ENCODE measurements around the gene SIDT1. TPM values are rescaled to one million over a fixed set of nuclear protein-coding genes. Genes with fewer than 3 reads are reported as not detected.

The SIDT1 gene
- total and polyA plus RNA-seq, 4 donors: 0.08 to 2.2 (median 0.82) TPM

DNA sequence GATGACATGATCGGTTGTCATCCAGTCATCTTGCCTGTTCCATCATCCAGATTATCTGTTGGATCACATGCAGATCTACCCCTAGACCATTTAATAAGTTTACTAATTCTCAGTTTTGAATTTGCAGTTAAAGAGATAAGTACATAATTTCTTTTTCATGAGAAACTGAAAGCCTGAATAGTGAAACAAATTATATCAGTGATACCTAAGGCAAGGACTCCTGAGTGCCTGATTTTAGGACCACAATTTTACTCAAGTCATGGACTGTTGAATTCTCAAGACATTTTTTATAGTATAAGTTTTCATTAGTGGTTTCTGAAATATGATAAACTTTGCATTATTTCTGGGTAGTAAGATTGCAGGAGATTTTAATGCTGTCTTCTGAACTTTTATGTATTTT, 13.2 kb downstream of the SIDT1 start:
- WGBS: 92% methylated on average over 1 of the region's 1 CpG
- Histone ChIP-seq H3K36me3 (ENCODE audit: control insufficient read depth in 4 of 4, insufficient read depth in 3 of 4, low read depth in 1 of 4, low read length in 3 of 4) (no peaks in the 10 kb centered on the region), H3K9ac (ENCODE audit: low read depth in 1 of 2, low read length in 2 of 2) (no peak overlapping the region), H3K27me3 (ENCODE audit: control insufficient read depth in 4 of 4, insufficient read depth in 4 of 4, low read length in 3 of 4) (no peaks in the 10 kb centered on the region), H3K4me3 (ENCODE audit: low read depth in 1 of 3, low read length in 3 of 3) (no peak overlapping the region), H3K27ac (ENCODE audit: low read depth in 1 of 2, low read length in 2 of 2) (no peak overlapping the region), H3K9me3 (ENCODE audit: control insufficient read depth in 4 of 4, low read length in 3 of 4) (peaks cover 0 to 7% (median under 1%) of the 10 kb centered on the region in 4 donors), H3K4me1 (ENCODE audit: control insufficient read depth in 4 of 4, insufficient read depth in 4 of 4, low read length in 3 of 4) (no peaks in the 10 kb centered on the region)
- TF ChIP-seq, protein P1, sequence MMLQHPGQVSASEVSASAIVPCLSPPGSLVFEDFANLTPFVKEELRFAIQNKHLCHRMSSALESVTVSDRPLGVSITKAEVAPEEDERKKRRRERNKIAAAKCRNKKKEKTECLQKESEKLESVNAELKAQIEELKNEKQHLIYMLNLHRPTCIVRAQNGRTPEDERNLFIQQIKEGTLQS (IDR thresholded peaks at IDR 0.05): no peak
- TF ChIP-seq NR2F2 (IDR thresholded peaks at IDR 0.05) (no peak), FOXA1 (IDR thresholded peaks at IDR 0.05) (no peak), TAF1 (conservative IDR thresholded peaks at IDR 0.05) (no peak), RXRA (IDR thresholded peaks at IDR 0.05) (no peak), GABPA (IDR thresholded peaks at IDR 0.05 in 1 of 2, conservative IDR thresholded peaks at IDR 0.05 in 1 of 2) (no peak), RAD21 (IDR thresholded peaks at IDR 0.05) (no peak), MAX (IDR thresholded peaks at IDR 0.05) (no peak), JUND (IDR thresholded peaks at IDR 0.05) (no peak), EGR1 (IDR thresholded peaks at IDR 0.05; ENCODE audit: low read depth in 2 of 2) (no peak), YY1 (IDR thresholded peaks at IDR 0.05) (no peak), SP1 (IDR thresholded peaks at IDR 0.05) (no peak), HNF4A (conservative IDR thresholded peaks at IDR 0.05) (no peak)
- TF ChIP-seq, protein P2, sequence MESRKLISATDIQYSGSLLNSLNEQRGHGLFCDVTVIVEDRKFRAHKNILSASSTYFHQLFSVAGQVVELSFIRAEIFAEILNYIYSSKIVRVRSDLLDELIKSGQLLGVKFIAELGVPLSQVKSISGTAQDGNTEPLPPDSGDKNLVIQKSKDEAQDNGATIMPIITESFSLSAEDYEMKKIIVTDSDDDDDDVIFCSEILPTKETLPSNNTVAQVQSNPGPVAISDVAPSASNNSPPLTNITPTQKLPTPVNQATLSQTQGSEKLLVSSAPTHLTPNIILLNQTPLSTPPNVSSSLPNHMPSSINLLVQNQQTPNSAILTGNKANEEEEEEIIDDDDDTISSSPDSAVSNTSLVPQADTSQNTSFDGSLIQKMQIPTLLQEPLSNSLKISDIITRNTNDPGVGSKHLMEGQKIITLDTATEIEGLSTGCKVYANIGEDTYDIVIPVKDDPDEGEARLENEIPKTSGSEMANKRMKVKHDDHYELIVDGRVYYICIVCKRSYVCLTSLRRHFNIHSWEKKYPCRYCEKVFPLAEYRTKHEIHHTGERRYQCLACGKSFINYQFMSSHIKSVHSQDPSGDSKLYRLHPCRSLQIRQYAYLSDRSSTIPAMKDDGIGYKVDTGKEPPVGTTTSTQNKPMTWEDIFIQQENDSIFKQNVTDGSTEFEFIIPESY (IDR thresholded peaks at IDR 0.05): no peak
- TF ChIP-seq, protein P3, sequence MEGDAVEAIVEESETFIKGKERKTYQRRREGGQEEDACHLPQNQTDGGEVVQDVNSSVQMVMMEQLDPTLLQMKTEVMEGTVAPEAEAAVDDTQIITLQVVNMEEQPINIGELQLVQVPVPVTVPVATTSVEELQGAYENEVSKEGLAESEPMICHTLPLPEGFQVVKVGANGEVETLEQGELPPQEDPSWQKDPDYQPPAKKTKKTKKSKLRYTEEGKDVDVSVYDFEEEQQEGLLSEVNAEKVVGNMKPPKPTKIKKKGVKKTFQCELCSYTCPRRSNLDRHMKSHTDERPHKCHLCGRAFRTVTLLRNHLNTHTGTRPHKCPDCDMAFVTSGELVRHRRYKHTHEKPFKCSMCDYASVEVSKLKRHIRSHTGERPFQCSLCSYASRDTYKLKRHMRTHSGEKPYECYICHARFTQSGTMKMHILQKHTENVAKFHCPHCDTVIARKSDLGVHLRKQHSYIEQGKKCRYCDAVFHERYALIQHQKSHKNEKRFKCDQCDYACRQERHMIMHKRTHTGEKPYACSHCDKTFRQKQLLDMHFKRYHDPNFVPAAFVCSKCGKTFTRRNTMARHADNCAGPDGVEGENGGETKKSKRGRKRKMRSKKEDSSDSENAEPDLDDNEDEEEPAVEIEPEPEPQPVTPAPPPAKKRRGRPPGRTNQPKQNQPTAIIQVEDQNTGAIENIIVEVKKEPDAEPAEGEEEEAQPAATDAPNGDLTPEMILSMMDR (IDR thresholded peaks at IDR 0.05; ENCODE audit: low read depth, low read length, missing input control): no peak
- TF ChIP-seq, protein P4, sequence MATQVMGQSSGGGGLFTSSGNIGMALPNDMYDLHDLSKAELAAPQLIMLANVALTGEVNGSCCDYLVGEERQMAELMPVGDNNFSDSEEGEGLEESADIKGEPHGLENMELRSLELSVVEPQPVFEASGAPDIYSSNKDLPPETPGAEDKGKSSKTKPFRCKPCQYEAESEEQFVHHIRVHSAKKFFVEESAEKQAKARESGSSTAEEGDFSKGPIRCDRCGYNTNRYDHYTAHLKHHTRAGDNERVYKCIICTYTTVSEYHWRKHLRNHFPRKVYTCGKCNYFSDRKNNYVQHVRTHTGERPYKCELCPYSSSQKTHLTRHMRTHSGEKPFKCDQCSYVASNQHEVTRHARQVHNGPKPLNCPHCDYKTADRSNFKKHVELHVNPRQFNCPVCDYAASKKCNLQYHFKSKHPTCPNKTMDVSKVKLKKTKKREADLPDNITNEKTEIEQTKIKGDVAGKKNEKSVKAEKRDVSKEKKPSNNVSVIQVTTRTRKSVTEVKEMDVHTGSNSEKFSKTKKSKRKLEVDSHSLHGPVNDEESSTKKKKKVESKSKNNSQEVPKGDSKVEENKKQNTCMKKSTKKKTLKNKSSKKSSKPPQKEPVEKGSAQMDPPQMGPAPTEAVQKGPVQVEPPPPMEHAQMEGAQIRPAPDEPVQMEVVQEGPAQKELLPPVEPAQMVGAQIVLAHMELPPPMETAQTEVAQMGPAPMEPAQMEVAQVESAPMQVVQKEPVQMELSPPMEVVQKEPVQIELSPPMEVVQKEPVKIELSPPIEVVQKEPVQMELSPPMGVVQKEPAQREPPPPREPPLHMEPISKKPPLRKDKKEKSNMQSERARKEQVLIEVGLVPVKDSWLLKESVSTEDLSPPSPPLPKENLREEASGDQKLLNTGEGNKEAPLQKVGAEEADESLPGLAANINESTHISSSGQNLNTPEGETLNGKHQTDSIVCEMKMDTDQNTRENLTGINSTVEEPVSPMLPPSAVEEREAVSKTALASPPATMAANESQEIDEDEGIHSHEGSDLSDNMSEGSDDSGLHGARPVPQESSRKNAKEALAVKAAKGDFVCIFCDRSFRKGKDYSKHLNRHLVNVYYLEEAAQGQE (IDR thresholded peaks at IDR 0.05): no peak
- DNase-seq (ENCODE audit: low spot score): no peak

DNA sequence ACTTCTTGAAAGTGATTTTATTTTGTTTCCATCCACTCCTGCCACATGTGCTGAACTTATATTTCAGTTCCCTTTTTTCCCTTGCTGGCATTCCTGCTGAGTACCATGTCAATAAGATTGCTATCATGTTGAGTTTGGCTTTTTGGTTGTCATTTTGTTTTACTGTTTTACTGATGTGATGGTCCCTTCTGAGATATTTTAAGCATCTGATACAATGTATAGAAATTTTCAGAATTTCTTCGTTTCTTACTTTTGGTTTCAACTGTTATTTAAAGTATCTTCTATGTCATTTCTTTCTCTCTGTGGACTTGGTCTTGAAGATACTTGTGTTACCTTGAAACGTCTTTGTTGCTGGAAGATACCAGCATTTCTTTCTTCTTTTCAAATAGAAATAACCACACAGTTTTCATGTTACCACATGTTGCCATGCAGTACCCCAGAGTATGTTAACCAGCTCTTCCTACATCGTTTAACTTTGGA, 14.1 kb downstream of the SIDT1 start:
- Histone ChIP-seq H3K9ac (ENCODE audit: low read depth in 1 of 2, low read length in 2 of 2) (no peak overlapping the region), H3K36me3 (ENCODE audit: control insufficient read depth in 4 of 4, insufficient read depth in 3 of 4, low read depth in 1 of 4, low read length in 3 of 4) (no peaks in the 10 kb centered on the region), H3K4me3 (ENCODE audit: low read depth in 1 of 3, low read length in 3 of 3) (no peak overlapping the region), H3K27ac (ENCODE audit: low read depth in 1 of 2, low read length in 2 of 2) (no peak overlapping the region), H3K27me3 (ENCODE audit: control insufficient read depth in 4 of 4, insufficient read depth in 4 of 4, low read length in 3 of 4) (no peaks in the 10 kb centered on the region), H3K9me3 (ENCODE audit: control insufficient read depth in 4 of 4, low read length in 3 of 4) (peaks cover 0 to 7% (median under 1%) of the 10 kb centered on the region in 4 donors), H3K4me1 (ENCODE audit: control insufficient read depth in 4 of 4, insufficient read depth in 4 of 4, low read length in 3 of 4) (no peaks in the 10 kb centered on the region)
- no peak for DNase-seq (ENCODE audit: low spot score)
- TF ChIP-seq NR2F2 (IDR thresholded peaks at IDR 0.05): no peak
- no peak for TF ChIP-seq TAF1 (conservative IDR thresholded peaks at IDR 0.05)
- no peak for TF ChIP-seq GABPA (IDR thresholded peaks at IDR 0.05 in 1 of 2, conservative IDR thresholded peaks at IDR 0.05 in 1 of 2)
- TF ChIP-seq SP1 (IDR thresholded peaks at IDR 0.05): no peak
- no peak for TF ChIP-seq MAX (IDR thresholded peaks at IDR 0.05)
- 69% methylated on average over 3 of the region's 3 CpGs for WGBS

Data from liver (tissue), 9 donors.